GM12878 (cell line): ENCODE measurements around the gene URB1. TPM values are rescaled to one million over a fixed set of nuclear protein-coding genes. Genes with fewer than 3 reads are reported as not detected.
A peak's percentile ranks its signal among the peaks of the same experiment; 100 is the strongest.

Source experiments
- ATAC-seq: fragments of 200-7000 bp; cut with Tn5 transposase; 3 replicates; pipeline ENCODE4 v1.9.1; 2020; ENCODE audit warnings: mild to moderate bottlenecking, moderate library complexity
- Bru-seq: library from RNA; stranded (reverse); fragments of 400-500 nt; gene quantifications from one replicate; lab custom pipeline; 2021; lab: Mats Ljungman, UMichigan
- BruChase-seq, 2 experiments: library from RNA; stranded (reverse); fragments of 400-500 nt; gene quantifications; one replicate each; lab custom pipeline; 2021; lab: Mats Ljungman, UMichigan
- BruUV-seq: library from RNA; stranded (reverse); fragments of 400-500 nt; replicated peaks from 2 replicates; lab custom pipeline; 2021; lab: Mats Ljungman, UMichigan
- CTCF ChIA-PET: fragments of 300-600 bp; sonication (Branson Sonifier 250); formaldehyde crosslinking; extraction: SDS; loops from one replicate; lab custom pipeline; 2021; ENCODE audit warnings: inconsistent platforms; lab: Yijun Ruan, JAX
- POLR2A ChIA-PET: fragments of 350-600 bp; formaldehyde crosslinking; extraction: SDS; loops from one replicate; lab custom pipeline; 2021; ENCODE audit warnings: inconsistent platforms; lab: Charles Lee
- RAD21 ChIA-PET: fragments of 300-600 bp; sonication (Branson Sonifier 250); formaldehyde crosslinking; loops from one replicate; lab custom pipeline; 2023; ENCODE audit warnings: antibody characterized with exemption; ENCODE audit not compliant: unreplicated experiment; lab: Charles Lee
- SMC1A ChIA-PET: fragments of 300-600 bp; sonication (Branson Sonifier 250); formaldehyde crosslinking; loops from one replicate; lab custom pipeline; 2023; ENCODE audit not compliant: unreplicated experiment, uncharacterized antibody; lab: Charles Lee
- DNase-seq: peaks from one replicate; pipeline ENCODE4 v3.0.0-alpha.2; 2011; ENCODE audit warnings: low read depth, low spot score
- FAIRE-seq: peaks from 3 replicates; lab custom pipeline; 2011; peaks lifted over from hg19 to GRCh38; lab: Jason Lieb, UNC
- H2AFZ ChIP-seq: 2 replicates; pipeline ENCODE4 v1.6.0; 2011; ENCODE audit warnings: low read depth, low read length, control low read depth; ENCODE audit not compliant: control insufficient read depth
- H3K27ac ChIP-seq: 2 replicates; pipeline ENCODE4 v1.5.1; 2011; ENCODE audit warnings: control low read depth; ENCODE audit not compliant: control insufficient read depth, insufficient read depth
- H3K27me3 ChIP-seq, 2 experiments: replicated peaks in 1 of 2; 2 replicates each; pipeline versions ENCODE4 v1.6.0 to v1.6.1; 2011; ENCODE audit warnings: low read length in 1 of 2; ENCODE audit not compliant: control insufficient read depth in 2 of 2, insufficient read depth in 2 of 2
- H3K36me3 ChIP-seq, 2 experiments: 2 replicates each; pipeline ENCODE4 v1.5.1; 2011; ENCODE audit warnings: low read length in 1 of 2; ENCODE audit not compliant: control insufficient read depth in 2 of 2, insufficient read depth in 2 of 2
- H3K4me1 ChIP-seq: 2 replicates; pipeline ENCODE4 v1.6.1; 2011; ENCODE audit warnings: mild to moderate bottlenecking, low read length, moderate library complexity, mixed read lengths; ENCODE audit not compliant: control insufficient read depth, insufficient read depth
- H3K4me2 ChIP-seq: 2 replicates; pipeline ENCODE4 v1.6.0; 2011; ENCODE audit warnings: control low read depth; ENCODE audit not compliant: control insufficient read depth, insufficient read depth
- H3K4me3 ChIP-seq: fragments of 200-600 bp; sonication (generic); 2 replicates; pipeline ENCODE4 v1.5.1; 2016
- H3K79me2 ChIP-seq: 2 replicates; pipeline ENCODE4 v1.6.0; 2011; ENCODE audit warnings: low read length; ENCODE audit not compliant: control insufficient read depth, insufficient read depth
- H3K9ac ChIP-seq: 2 replicates; pipeline ENCODE4 v1.8.0; 2011; ENCODE audit warnings: low read length, control low read depth, mixed read lengths; ENCODE audit not compliant: control insufficient read depth, insufficient read depth
- H3K9me3 ChIP-seq: replicated peaks from 3 replicates; pipeline ENCODE4 v1.5.1; 2011; ENCODE audit warnings: mild to moderate bottlenecking, low read length; ENCODE audit not compliant: control insufficient read depth, insufficient read depth
- H4K20me1 ChIP-seq: 2 replicates; pipeline ENCODE4 v1.6.0; 2011; ENCODE audit not compliant: control insufficient read depth, insufficient read depth
- ASH2L ChIP-seq: fragments of 300-600, 200-600 bp; sonication (generic); IDR thresholded peaks from 2 replicates; pipeline ENCODE4 v1.6.1; 2017; ENCODE audit warnings: low read depth, mild to moderate bottlenecking, borderline replicate concordance
- ATF7 ChIP-seq: fragments of 450-650 bp; IDR thresholded peaks from 2 replicates; pipeline ENCODE4 v1.6.1; 2016; ENCODE audit warnings: low read depth, mild to moderate bottlenecking
- EGR1 ChIP-seq, 2 experiments: IDR thresholded peaks; 1 replicate in 1 of 2; 2 replicates in 1 of 2; pipeline ENCODE4 v1.6.1; 2011 to 2012; ENCODE audit warnings: low read depth in 2 of 2, low read length in 2 of 2, borderline replicate concordance in 1 of 2, mild to moderate bottlenecking in 1 of 2, moderate library complexity in 1 of 2
- HCFC1 ChIP-seq: fragments of 150-350 bp; IDR thresholded peaks from 2 replicates; pipeline ENCODE4 v1.6.1; 2014; ENCODE audit warnings: low read length
- HDGF ChIP-seq: fragments of 450-650 bp; IDR thresholded peaks from 2 replicates; pipeline ENCODE4 v1.6.1; 2016; ENCODE audit warnings: antibody characterized with exemption
- LARP7 ChIP-seq: fragments of 450-650 bp; IDR thresholded peaks from 2 replicates; pipeline ENCODE4 v1.6.1; 2017; ENCODE audit warnings: mild to moderate bottlenecking
- MXI1 ChIP-seq: fragments of 150-350 bp; IDR thresholded peaks from 2 replicates; pipeline ENCODE4 v1.6.1; 2011; ENCODE audit warnings: low read depth, mild to moderate bottlenecking, inconsistent platforms, low read length, improper control_type of control experiment
- POLR2A ChIP-seq: IDR thresholded peaks from 2 replicates; pipeline ENCODE4 v1.6.1; 2011; ENCODE audit warnings: low read depth, mild to moderate bottlenecking, low read length
- RB1 ChIP-seq: fragments of 450-650 bp; formaldehyde crosslinking; IDR thresholded peaks from 2 replicates; pipeline ENCODE4 v1.6.1; 2017; ENCODE audit warnings: mild to moderate bottlenecking, borderline replicate concordance
- ZBED1 ChIP-seq: IDR thresholded peaks from 2 replicates; pipeline ENCODE4 v1.6.1; 2016; ENCODE audit warnings: borderline replicate concordance
- ZBTB4 ChIP-seq: fragments of 450-650 bp; formaldehyde crosslinking; IDR thresholded peaks from 2 replicates; pipeline ENCODE4 v1.4.0; 2022; ENCODE audit warnings: mild to moderate bottlenecking, moderate library complexity
- WGBS: methylation state at CpG from one replicate; pipeline ENCODE4 v1.1.6; 2016; ENCODE audit warnings: low lambda C conversion rate; ENCODE audit not compliant: insufficient replicate concordance, insufficient coverage; ENCODE audit errors: missing lambda C conversion rate; 5-methylcytosine and 5-hydroxymethylcytosine counted together
- in situ Hi-C: fragments of 300-500 bp; cut with MboI; formaldehyde crosslinking; loops from 9 replicates; pipeline ENCODE4 v1.14.3; 2018; ENCODE audit warnings: mixed read lengths
- intact Hi-C: fragments of 100-400 bp; cut with micrococcal nuclease; formaldehyde crosslinking; loops from one replicate; pipeline ENCODE4 v1.14.2; 2022; ENCODE audit not compliant: unreplicated experiment
- long read RNA-seq, 2 experiments: library from polyadenylated mRNA; unstranded; transcript quantifications; one replicate each; pipeline ENCODE4 v2.0.0, GENCODE V29; 2019 to 2020
- polyA minus RNA-seq, 3 experiments: library from RNA; depleted of rRNA, polyadenylated mRNA; stranded (reverse); fragments of >200 nt; gene quantifications; 2 replicates each; pipeline ENCODE4 v1.2.3, GENCODE V29; 2011
- polyA plus RNA-seq, 11 experiments: library from polyadenylated mRNA; depleted of rRNA in 4 of 11; unstranded in 6 of 11; stranded (reverse) in 5 of 11; fragments of >200 nt; fragmentation: Nextera tagmentation in 4 of 11; fragmentation: Illumina TruSeq in 1 of 11; extraction: Ambion mirVana in 4 of 11; extraction: Trizol in 1 of 11; gene quantifications; 1 replicate in 1 of 11; 2 replicates in 10 of 11; pipeline versions ENCODE4 v1.2.1 to v1.2.3, GENCODE V29; 2011 to 2016; ENCODE audit warnings: inconsistent platforms in 2 of 11, missing spikeins in 2 of 11, low read depth in 1 of 11
- total RNA-seq, 4 experiments: library from RNA; depleted of rRNA in 3 of 4; stranded (reverse); fragments of >200 nt in 3 of 4; fragmentation: Illumina TruSeq in 1 of 4; extraction: Trizol in 1 of 4; gene quantifications; 2 replicates each; pipeline versions ENCODE4 v1.2.1 to v1.2.3, GENCODE V29; 2013 to 2021
- TF ChIP-seq, protein P1 (sequence below): fragments of 450-650 bp; IDR thresholded peaks from 2 replicates; pipeline ENCODE4 v1.6.1; 2016; ENCODE audit warnings: mild to moderate bottlenecking
- TF ChIP-seq, protein P2 (sequence below): IDR thresholded peaks from 2 replicates; pipeline ENCODE4 v1.6.1; 2012; ENCODE audit warnings: low read depth, low read length, improper control_type of control experiment

URB1 gene
- 52.0 and 54.7 TPM in 2 replicates for total RNA-seq (2013; cell fraction: nucleolus; rRNA removed)
- total RNA-seq (2014; rRNA removed) (13.9 and 16.6 TPM in 2 replicates), total RNA-seq (2014; rRNA removed; fragmentation: Illumina TruSeq; extraction: Trizol) (8.8 and 9.9 TPM in 2 replicates), total RNA-seq (2021) (21.2 and 23.2 TPM in 2 replicates), polyA plus RNA-seq (2011; rRNA removed) (3.8 and 7.2 TPM in 2 replicates), polyA plus RNA-seq (2014; fragmentation: Illumina TruSeq; extraction: Trizol) (6.5 and 8.8 TPM in 2 replicates), polyA plus RNA-seq (2014; fragmentation: Nextera tagmentation; extraction: Ambion mirVana) (1 to 10 TPM in 1 of 2 experiments, under 1 TPM in 1; 0.56 to 1.2 TPM), polyA plus RNA-seq (2014; rRNA removed) (9.1 and 11.0 TPM in 2 replicates), polyA plus RNA-seq (2016; fragmentation: Nextera tagmentation; extraction: Ambion mirVana) (1 to 10 TPM; 9.4 to 9.5 TPM), polyA minus RNA-seq (2011; rRNA and poly(A)+ RNA removed) (20.4 and 21.7 TPM in 2 replicates), Bru-seq, nascent RNA (percentile 72 among the genes with signal in this experiment), BruChase-seq, experiment 1, labeled RNA remaining after a 6-hour chase (percentile 76 among the genes with signal in this experiment), BruChase-seq, experiment 2, labeled RNA remaining after a 2-hour chase (percentile 77 among the genes with signal in this experiment)
- polyA plus RNA-seq (2011; ENCODE audit: low read depth) = 4.0 TPM
- polyA plus RNA-seq (2011; cell fraction: cytosol; rRNA removed) = 6.0 and 6.9 TPM in 2 replicates
- 13.8 and 23.1 TPM in 2 replicates for polyA plus RNA-seq (2011; cell fraction: nucleus; rRNA removed)
- polyA plus RNA-seq (2012) = 5.8 and 6.7 TPM in 2 replicates
- 9.6 and 10.0 TPM in 2 replicates for polyA minus RNA-seq (2011; cell fraction: cytosol; rRNA and poly(A)+ RNA removed)
- 17.0 and 34.2 TPM in 2 replicates for polyA minus RNA-seq (2011; cell fraction: nucleus; rRNA and poly(A)+ RNA removed)
- long read RNA-seq, experiment 1, partial matches to known transcripts = 3 of 6 reads
- long read RNA-seq, experiment 1, other reads (novel, unspliced or antisense) = 3 of 6 reads
- long read RNA-seq, experiment 2, partial matches to known transcripts = 8 of 9 reads
- long read RNA-seq, experiment 2, other reads (novel, unspliced or antisense) = 1 of 9 reads

DNA sequence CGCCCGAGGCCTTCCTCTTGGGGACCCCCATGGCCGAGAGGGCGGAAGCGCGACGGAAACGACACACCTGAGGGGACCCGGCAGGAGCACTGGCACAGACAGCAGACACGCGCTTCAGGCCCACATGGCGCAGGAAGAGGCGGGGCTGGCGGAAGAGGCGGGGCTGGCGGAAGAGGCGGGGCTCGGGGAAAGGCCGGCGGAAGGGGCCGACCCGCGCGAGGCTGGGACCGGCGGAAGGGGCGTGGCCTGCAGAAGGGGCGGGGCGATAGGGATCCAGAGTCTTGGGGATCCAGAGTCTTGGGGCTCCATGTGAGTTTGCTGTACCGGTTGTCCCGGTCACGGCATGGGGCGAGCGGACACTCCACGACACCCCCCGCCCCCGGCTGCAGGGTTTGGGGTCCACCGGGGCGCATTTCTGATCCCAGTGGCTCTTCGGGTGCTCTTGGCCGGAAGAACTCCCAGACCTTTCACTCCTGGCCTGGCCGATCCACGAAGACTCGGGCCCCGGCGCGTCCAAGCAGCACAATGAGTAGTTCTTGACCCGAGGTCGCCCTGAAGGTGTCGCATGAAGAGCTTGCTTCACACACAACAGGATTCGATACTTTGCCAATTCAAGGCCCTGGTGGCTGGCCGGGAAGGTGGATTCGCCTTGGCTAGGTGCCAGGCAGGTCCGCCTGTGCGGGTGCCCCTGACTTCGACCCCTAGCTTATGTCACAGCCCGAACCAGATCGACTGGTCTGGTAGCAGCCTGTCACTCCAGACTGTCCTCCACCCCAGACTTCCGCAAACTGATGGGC lies at the start of gene URB1:
URB1 (minus strand) TSS at position 133 of the 797 bp plus-strand sequence; CDS start at position 31, 102 bp downstream.
- ChIA-PET POLR2A (interaction anchor here (0.6 kb wide), 1 partner anchor 208 kb away, joined by 10 read pairs; no protein-coding TSS in a partner anchor), CTCF (interaction anchor here (1.1 to 1.7 kb wide), 3 partner anchors 9 to 208 kb away, joined by 3 to 10 read pairs (median 3); no protein-coding TSS in a partner anchor), SMC1A (no interaction called here), RAD21 (no interaction called here)
- Histone ChIP-seq H4K20me1 (no peaks in the 10 kb centered on the region), H3K36me3 (peaks cover 0 to 6% of the 10 kb centered on the region in 2 experiments; a peak in 1 of 4 replicates), H3K4me3 (peak within 1 kb of the TSS; percentile 91), H3K27ac (peak within 1 kb of the TSS; percentile 68), H2AFZ (peak within 1 kb of the TSS; percentile 83), H3K79me2 (peaks cover 40% of the 10 kb centered on the region), H3K27me3 (no peaks in the 10 kb centered on the region), H3K9ac (peak within 1 kb of the TSS; percentile 76), H3K9me3 (no peaks in the 10 kb centered on the region), H3K4me1 (no peaks in the 10 kb centered on the region), H3K4me2 (peak within 1 kb of the TSS; percentile 86)
- peak; percentile 97 for ATAC-seq
- 11% methylated on average over 59 of the region's 59 CpGs for WGBS
- TSS peak; percentile 98 for BruUV-seq
- in situ Hi-C loops (loop anchor here (25.0 kb wide), 1 partner anchor 1244 kb away; the partner anchor contains the start of genes CRYZL1 and ITSN1), intact Hi-C loops (no loop called here)
- DNase-seq = peak; percentile 46
- peak; percentile 87 for FAIRE-seq
- TF ChIP-seq MXI1 (peak; percentile 99), EGR1 (IDR thresholded peaks at IDR 0.05; ENCODE audit: borderline replicate concordance in 1 of 2, low read depth in 2 of 2, low read length in 2 of 2) (0 out of 3 replicates have a peak, but pooled peaks of 1 of the 2 experiments have one; percentile 11), ASH2L (no peak), ZBED1 (no peak), HCFC1 (peak; percentile 15; the same call in 1 of the 2 replicates), POLR2A (peak; percentile 86), LARP7 (0 out of 2 replicates have a peak, but pooled peaks have one; percentile 14), ATF7 (no peak), HDGF (peak; percentile 76), ZBTB4 (CRISPR knock-in tag) (no peak), RB1 (0 out of 2 replicates have a peak, but pooled peaks have one; percentile 20)
- TF ChIP-seq, protein P1, sequence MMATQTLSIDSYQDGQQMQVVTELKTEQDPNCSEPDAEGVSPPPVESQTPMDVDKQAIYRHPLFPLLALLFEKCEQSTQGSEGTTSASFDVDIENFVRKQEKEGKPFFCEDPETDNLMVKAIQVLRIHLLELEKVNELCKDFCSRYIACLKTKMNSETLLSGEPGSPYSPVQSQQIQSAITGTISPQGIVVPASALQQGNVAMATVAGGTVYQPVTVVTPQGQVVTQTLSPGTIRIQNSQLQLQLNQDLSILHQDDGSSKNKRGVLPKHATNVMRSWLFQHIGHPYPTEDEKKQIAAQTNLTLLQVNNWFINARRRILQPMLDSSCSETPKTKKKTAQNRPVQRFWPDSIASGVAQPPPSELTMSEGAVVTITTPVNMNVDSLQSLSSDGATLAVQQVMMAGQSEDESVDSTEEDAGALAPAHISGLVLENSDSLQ = peak; percentile 87
- TF ChIP-seq, protein P2, sequence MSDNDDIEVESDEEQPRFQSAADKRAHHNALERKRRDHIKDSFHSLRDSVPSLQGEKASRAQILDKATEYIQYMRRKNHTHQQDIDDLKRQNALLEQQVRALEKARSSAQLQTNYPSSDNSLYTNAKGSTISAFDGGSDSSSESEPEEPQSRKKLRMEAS = peak; percentile 98
